Natural killer cell (primary cell): ENCODE measurements around the gene UBAC2. TPM values are rescaled to one million over a fixed set of nuclear protein-coding genes. Genes with fewer than 3 reads are reported as not detected.

Experiments
- ATAC-seq, 3 donors: fragments of 150-1000 bp in 2 of 3; fragments of 200-7000 bp in 1 of 3; cut with Tn5 transposase; 1 replicate in 1 of 3; 2 replicates in 2 of 3; pipeline ENCODE4 v1.10.0; 2021; ENCODE audit warnings: mild to moderate bottlenecking in 2 of 3, moderate library complexity in 2 of 3
- DNase-seq, 2 donors: peaks; one replicate each; pipeline versions ENCODE4 v3.0.0 to v3.0.0-alpha.2; 2013 to 2021; ENCODE audit warnings: mixed read lengths in 1 of 2
- H3K27ac ChIP-seq: one replicate; pipeline ENCODE4 v1.5.1; 2013; ENCODE audit warnings: mild to moderate bottlenecking, low read length
- H3K27me3 ChIP-seq: one replicate; pipeline ENCODE4 v1.6.1; 2013; ENCODE audit warnings: low read length; ENCODE audit not compliant: control insufficient read depth, insufficient read depth
- H3K36me3 ChIP-seq: one replicate; pipeline ENCODE4 v1.6.1; 2013; ENCODE audit warnings: low read length; ENCODE audit not compliant: control insufficient read depth, insufficient read depth
- H3K4me1 ChIP-seq: one replicate; pipeline ENCODE4 v1.6.1; 2013; ENCODE audit warnings: low read length; ENCODE audit not compliant: control insufficient read depth, insufficient read depth
- H3K4me3 ChIP-seq: one replicate; pipeline ENCODE4 v1.5.1; 2013; ENCODE audit warnings: low read length
- H3K9me3 ChIP-seq: one replicate; pipeline ENCODE4 v1.6.1; 2013; ENCODE audit warnings: low read length; ENCODE audit not compliant: control insufficient read depth, insufficient read depth
- H3K27ac Mint-ChIP-seq, 2 donors: one replicate each; pipeline ENCODE4 v1.8.0; 2022; ENCODE audit warnings: mild to moderate bottlenecking in 2 of 2, mixed read lengths in 2 of 2, moderate library complexity in 1 of 2
- H3K27me3 Mint-ChIP-seq, 2 donors: one replicate each; pipeline ENCODE4 v1.8.0; 2022; ENCODE audit warnings: low read depth in 2 of 2, mixed read lengths in 2 of 2
- H3K36me3 Mint-ChIP-seq: one replicate; pipeline ENCODE4 v1.8.0; 2022; ENCODE audit warnings: mixed read lengths
- H3K4me1 Mint-ChIP-seq, 2 donors: one replicate each; pipeline ENCODE4 v1.8.0; 2022; ENCODE audit warnings: mixed read lengths in 2 of 2
- H3K4me3 Mint-ChIP-seq: one replicate; pipeline ENCODE4 v1.8.0; 2022; ENCODE audit warnings: mild to moderate bottlenecking, moderate library complexity, mixed read lengths
- H3K9me3 Mint-ChIP-seq, 2 donors: one replicate each; pipeline ENCODE4 v1.8.0; 2022; ENCODE audit warnings: mixed read lengths in 2 of 2
- CTCF ChIP-seq: fragments of 200-600 bp; IDR thresholded peaks from one replicate; pipeline ENCODE4 v1.8.0; 2022; ENCODE audit warnings: antibody characterized with exemption
- WGBS: methylation state at CpG from one replicate; pipeline ENCODE4 v1.1.7; 2013; ENCODE audit warnings: missing lambda C conversion rate; ENCODE audit not compliant: insufficient coverage; 5-methylcytosine and 5-hydroxymethylcytosine counted together
- intact Hi-C: fragments of 100-400 bp; cut with micrococcal nuclease; formaldehyde crosslinking; loops from one replicate; pipeline ENCODE4 v1.14.2; 2022
- total RNA-seq, 4 donors: library from RNA; stranded (reverse); fragments of 120-200 nt in 1 of 4; gene quantifications; one replicate each; pipeline versions ENCODE4 v1.2.3 to v1.2.4, GENCODE V29; 2013 to 2022

The UBAC2 gene
- total RNA-seq, 3 donors from 2014 or later (not counting 1 experiment from before 2014, with no cell fraction given), result 50.6 to 59.1 (median 56.4) TPM

DNA sequence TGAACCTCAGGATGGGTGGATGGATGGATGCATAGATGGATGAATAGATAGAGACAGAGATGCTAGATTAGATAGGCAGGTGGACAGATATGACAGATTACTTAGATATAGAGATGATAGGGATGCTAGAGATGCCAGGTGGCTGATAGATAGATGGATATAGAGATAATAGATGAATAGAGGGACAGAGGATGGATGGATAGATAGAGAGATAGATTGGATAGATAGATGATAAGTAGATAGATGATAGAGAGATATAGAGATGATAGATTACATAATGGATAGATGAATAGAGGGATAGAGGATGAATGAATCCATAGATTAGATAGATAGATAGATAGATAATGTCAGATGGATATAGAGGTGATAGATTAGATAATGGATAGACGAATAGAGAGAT lies 212.2 kb downstream of the UBAC2 start:
- no peaks in the 10 kb centered on the region for H3K36me3 ChIP-seq
- intact Hi-C loops, result no loop called here
- H3K36me3 Mint-ChIP-seq, result no peaks in the 10 kb centered on the region
- H3K9me3 Mint-ChIP-seq, result peaks cover 0 to 2% of the 10 kb centered on the region in 2 donors
- no peak overlapping the region for H3K4me3 ChIP-seq
- no peaks in the 10 kb centered on the region for H3K27me3 ChIP-seq
- no peak overlapping the region for H3K27ac Mint-ChIP-seq
- H3K4me1 Mint-ChIP-seq, result peaks cover 5 to 6% of the 10 kb centered on the region in 2 donors
- WGBS, result 88% methylated on average over 1 of the region's 1 CpG
- no peak for TF ChIP-seq CTCF
- H3K4me1 ChIP-seq, result peaks cover 43% of the 10 kb centered on the region
- DNase-seq (no peak), ATAC-seq (no peak)
- H3K27me3 Mint-ChIP-seq, result no peaks in the 10 kb centered on the region
- peaks cover 10% of the 10 kb centered on the region for H3K9me3 ChIP-seq
- no peak overlapping the region for H3K4me3 Mint-ChIP-seq
- H3K27ac ChIP-seq, result no peak overlapping the region

DNA sequence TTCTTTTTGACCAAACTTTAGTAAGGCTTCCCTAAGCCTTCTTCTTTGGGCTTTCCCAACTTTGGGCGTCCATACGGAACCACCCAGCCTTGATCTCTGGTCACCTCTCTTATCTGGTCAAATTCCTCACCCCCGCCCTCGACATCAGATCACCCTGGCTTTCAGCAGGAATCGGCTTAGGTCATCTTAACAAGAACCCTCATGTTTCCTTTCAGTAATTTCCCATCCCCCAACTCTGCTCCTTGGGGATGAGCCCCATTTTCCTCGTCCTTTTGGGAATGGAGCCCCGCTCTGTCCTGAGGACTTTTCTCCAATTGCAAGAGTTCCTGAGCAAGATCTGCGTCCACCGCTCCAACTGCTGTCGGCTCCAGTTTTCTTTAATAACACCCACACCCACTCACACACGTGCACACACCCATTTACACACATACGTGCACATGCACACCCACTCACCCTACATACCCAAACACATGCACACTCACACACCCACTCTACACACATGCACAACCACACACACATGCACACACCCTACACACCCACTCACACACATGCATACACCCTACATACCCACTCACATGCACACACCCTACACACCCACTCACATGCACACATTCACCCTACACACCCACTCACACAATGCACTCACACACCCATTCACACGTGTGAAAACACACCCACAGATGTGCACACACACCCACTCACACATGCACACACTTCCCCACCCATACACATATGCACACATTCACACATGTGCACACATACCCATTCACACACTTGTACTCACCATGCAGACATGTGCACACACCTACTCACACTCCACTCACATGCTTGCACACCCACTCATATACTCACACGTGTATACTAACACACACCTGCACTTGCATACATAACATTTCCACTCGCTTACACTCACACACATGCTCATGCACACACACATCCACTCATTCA lies 213.7 kb downstream of the UBAC2 start:
- peaks cover 10% of the 10 kb centered on the region for H3K9me3 ChIP-seq
- ATAC-seq (peak in 1 of 3 donors; percentile 10), DNase-seq (no peak)
- Mint-ChIP-seq H3K36me3 (no peaks in the 10 kb centered on the region), H3K9me3 (peaks cover 0 to 2% of the 10 kb centered on the region in 2 donors), H3K27ac (no peak overlapping the region), H3K4me1 (peaks cover 5 to 6% of the 10 kb centered on the region in 2 donors), H3K27me3 (no peaks in the 10 kb centered on the region), H3K4me3 (no peak overlapping the region)
- no peaks in the 10 kb centered on the region for H3K36me3 ChIP-seq
- H3K4me1 ChIP-seq, result peaks cover 57% of the 10 kb centered on the region
- no peak overlapping the region for H3K4me3 ChIP-seq
- TF ChIP-seq CTCF, result no peak
- intact Hi-C loops, result no loop called here
- no peak overlapping the region for H3K27ac ChIP-seq
- WGBS, result 91% methylated on average over 15 of the region's 15 CpGs
- no peaks in the 10 kb centered on the region for H3K27me3 ChIP-seq

- Histone ChIP-seq H3K36me3 (no peaks in the 10 kb centered on the region), H3K9me3 (peaks cover 10% of the 10 kb centered on the region), H3K4me3 (no peak overlapping the region), H3K27ac (no peak overlapping the region), H3K27me3 (no peaks in the 10 kb centered on the region), H3K4me1 (peaks cover 65% of the 10 kb centered on the region)
- no peak overlapping the region for H3K4me3 Mint-ChIP-seq
- peaks cover 0 to 2% of the 10 kb centered on the region in 2 donors for H3K9me3 Mint-ChIP-seq
- ATAC-seq (no peak), DNase-seq (no peak)
- no peak for TF ChIP-seq CTCF
- H3K36me3 Mint-ChIP-seq, result no peaks in the 10 kb centered on the region
- peaks cover 11 to 13% of the 10 kb centered on the region in 2 donors for H3K4me1 Mint-ChIP-seq
- no peak overlapping the region for H3K27ac Mint-ChIP-seq
- H3K27me3 Mint-ChIP-seq, result peaks cover 3 to 6% of the 10 kb centered on the region in 2 donors
- intact Hi-C loops, result no loop called here
- WGBS, result 85% methylated on average over 11 of the region's 13 CpGs
Observed at GRCh38 chr13:99415014-99415650, 214.5 kb downstream of the UBAC2 start.
